Measurements from ENCODE around the gene BATF.
A peak's percentile ranks its signal among the peaks of the same experiment; 100 is the strongest.

The BATF gene

DNA sequence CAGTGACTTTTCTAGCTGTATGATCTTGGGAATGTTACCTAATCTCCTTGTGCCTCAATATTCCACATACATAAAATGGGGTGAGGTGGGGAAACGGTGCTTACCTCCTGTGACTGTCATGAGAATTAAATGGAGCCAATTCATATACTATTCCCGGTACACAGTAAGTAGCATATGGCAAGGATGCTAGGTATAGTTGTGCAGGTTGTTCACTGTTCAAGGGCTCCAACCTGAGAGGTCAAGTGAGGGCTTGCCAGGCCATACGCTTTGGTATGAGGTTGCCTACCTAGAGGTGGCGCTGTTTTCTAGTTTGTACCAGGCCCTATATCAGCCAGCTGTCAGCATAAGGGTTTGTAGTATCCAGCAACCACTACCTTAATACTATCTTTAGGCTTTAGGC lies 3.6 kb upstream of the BATF start:
- no peak overlapping the region for H3K4me3 ChIP-seq (ENCODE audit: low read length in 2 of 2)
- no peaks in the 10 kb centered on the region for H3K36me3 ChIP-seq (ENCODE audit: control insufficient read depth in 2 of 2, insufficient read depth in 2 of 2, low read length in 2 of 2)
- no peak overlapping the region for H3K27ac ChIP-seq (ENCODE audit: low read depth in 2 of 2, low read length in 2 of 2)
- no peaks in the 10 kb centered on the region for H3K9me3 ChIP-seq (ENCODE audit: control insufficient read depth in 2 of 2, low read length in 2 of 2)
- H3K4me1 ChIP-seq (ENCODE audit: control insufficient read depth in 2 of 2, insufficient read depth in 2 of 2, low read length in 2 of 2) = peaks cover 0 to 3% of the 10 kb centered on the region in 2 donors
- H3K9ac ChIP-seq (ENCODE audit: low read depth in 1 of 2, low read length in 2 of 2) = no peak overlapping the region
- no peaks in the 10 kb centered on the region for H3K27me3 ChIP-seq (ENCODE audit: control insufficient read depth in 2 of 2, insufficient read depth in 2 of 2, low read length in 2 of 2)

DNA sequence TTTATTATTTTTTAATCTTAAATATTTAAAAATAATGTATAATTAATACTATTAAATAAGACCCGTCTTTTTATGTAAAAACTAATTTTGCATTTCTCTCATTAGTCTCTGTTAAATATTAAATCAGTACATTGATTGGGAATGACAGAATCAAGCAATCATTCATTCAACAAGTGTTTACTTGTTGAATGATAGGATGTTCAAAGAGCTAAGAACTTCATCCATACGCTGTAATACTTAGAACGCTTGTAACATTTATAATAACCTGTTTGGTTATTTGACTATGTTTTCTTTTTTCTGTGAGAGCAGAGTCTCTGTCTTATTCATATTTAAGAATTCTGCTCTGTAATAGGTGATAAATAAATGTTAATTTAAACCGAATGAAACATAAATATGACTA lies 2.9 kb upstream of the BATF start:
- Histone ChIP-seq H3K27ac (ENCODE audit: low read depth in 2 of 2, low read length in 2 of 2) (no peak overlapping the region), H3K36me3 (ENCODE audit: control insufficient read depth in 2 of 2, insufficient read depth in 2 of 2, low read length in 2 of 2) (no peaks in the 10 kb centered on the region), H3K4me1 (ENCODE audit: control insufficient read depth in 2 of 2, insufficient read depth in 2 of 2, low read length in 2 of 2) (peaks cover 0 to 3% of the 10 kb centered on the region in 2 donors), H3K27me3 (ENCODE audit: control insufficient read depth in 2 of 2, insufficient read depth in 2 of 2, low read length in 2 of 2) (no peaks in the 10 kb centered on the region), H3K4me3 (ENCODE audit: low read length in 2 of 2) (no peak overlapping the region), H3K9me3 (ENCODE audit: control insufficient read depth in 2 of 2, low read length in 2 of 2) (no peaks in the 10 kb centered on the region), H3K9ac (ENCODE audit: low read depth in 1 of 2, low read length in 2 of 2) (no peak overlapping the region)

DNA sequence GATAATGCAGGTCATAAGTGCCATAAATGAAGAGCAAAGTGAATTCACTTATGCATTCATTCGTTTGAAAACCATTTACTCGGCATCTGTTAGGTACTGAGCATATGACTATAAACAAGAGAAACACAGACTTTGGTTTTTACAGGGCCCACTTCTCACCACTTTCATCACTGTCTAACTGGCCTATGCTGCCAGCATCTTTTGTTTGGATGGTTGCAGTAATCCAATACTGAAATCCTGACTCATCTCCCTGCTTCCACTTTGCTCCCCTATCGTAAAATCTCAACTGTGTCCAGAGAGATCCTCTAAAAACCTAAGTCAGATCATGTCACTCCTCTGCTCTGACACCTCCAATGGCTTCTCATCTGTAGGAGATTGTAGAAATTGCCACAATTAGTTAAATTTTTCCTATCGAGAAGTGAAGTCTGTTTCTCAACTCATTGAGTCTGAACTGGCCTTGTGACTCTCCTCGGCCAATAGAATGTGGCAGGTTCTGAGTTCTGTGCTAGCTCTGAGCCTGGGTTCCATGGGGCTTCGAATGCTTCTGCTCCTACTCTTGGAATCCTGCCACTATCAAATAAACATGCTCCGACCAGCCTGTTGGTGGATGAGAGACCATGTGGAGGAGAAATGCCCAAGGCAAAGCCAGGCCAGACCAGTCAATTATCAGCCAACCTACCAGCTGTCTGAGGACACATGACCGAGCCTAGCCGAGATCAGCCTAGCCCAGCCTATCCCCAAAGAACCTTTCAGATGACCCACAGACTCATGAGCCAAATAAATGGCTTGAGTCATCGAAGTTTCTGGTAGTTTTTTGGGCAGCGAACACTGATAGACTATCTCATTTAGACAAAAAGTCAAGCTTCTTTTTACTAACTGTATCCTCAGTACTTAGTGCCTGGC lies 2.2 kb upstream of the BATF start:
- H3K36me3 ChIP-seq (ENCODE audit: control insufficient read depth in 2 of 2, insufficient read depth in 2 of 2, low read length in 2 of 2) = no peaks in the 10 kb centered on the region
- H3K9ac ChIP-seq (ENCODE audit: low read depth in 1 of 2, low read length in 2 of 2) = no peak overlapping the region
- H3K9me3 ChIP-seq (ENCODE audit: control insufficient read depth in 2 of 2, low read length in 2 of 2) = no peaks in the 10 kb centered on the region
- H3K27me3 ChIP-seq (ENCODE audit: control insufficient read depth in 2 of 2, insufficient read depth in 2 of 2, low read length in 2 of 2) = no peaks in the 10 kb centered on the region
- H3K27ac ChIP-seq (ENCODE audit: low read depth in 2 of 2, low read length in 2 of 2) = no peak overlapping the region
- no peak overlapping the region for H3K4me3 ChIP-seq (ENCODE audit: low read length in 2 of 2)
- peaks cover 0 to 3% of the 10 kb centered on the region in 2 donors for H3K4me1 ChIP-seq (ENCODE audit: control insufficient read depth in 2 of 2, insufficient read depth in 2 of 2, low read length in 2 of 2)

DNA sequence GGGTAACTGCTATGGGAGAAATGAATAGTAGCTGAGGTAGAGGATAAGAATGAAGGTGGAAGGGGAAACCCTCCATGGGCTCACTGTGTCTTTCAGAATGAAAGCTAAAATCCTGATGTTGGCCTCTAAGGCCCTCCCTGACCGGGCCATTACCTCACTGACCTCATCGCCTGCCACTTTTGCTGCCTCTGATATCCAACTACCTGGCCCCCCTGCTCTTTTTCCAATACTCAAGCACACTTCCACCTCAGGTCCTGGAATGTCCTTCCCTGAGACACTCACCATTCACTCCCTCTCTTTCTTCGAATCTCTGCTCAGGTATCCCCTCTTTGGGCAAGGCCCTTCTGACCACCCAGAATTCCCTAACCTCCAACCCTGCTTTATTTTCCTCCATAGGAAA lies 1.4 kb upstream of the BATF start:
- Histone ChIP-seq H3K27ac (ENCODE audit: low read depth in 2 of 2, low read length in 2 of 2) (no peak overlapping the region), H3K36me3 (ENCODE audit: control insufficient read depth in 2 of 2, insufficient read depth in 2 of 2, low read length in 2 of 2) (no peaks in the 10 kb centered on the region)

DNA sequence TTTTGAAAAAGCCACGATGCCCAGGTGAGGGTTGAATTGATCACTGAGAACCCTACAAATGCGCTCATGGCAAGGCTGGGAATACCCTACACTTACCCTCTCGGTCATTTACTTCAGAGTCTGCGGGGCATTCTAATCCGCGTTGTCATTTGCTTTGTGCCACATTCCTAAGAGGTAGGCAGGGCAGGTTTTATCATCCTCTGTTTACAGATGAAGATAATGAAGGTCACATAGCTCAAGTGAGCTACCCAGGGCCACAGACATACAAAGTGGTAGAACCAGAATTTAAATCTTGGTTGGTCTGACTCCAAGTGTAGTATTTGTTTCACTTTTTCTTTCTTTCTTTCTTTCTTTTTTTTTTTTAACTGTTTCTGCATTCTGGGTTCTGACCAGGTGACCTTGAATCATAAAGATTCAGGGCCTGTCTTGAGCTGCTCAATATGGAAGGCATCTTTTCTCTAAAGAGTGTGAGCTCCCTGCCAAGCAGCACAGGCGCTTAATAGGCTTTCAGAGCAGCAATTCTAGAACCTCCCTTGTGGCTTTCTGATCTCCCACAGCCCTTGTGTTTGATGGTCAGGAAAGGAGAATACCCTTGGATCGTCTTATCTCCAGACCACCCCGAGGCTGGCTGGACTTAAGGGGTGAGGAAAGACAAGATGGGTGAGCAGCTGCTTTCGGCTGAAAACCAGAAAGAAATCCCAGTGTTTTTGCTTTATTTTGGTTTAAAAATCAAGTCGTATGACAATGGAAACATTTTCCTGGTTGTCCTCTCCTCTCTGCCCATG lies 662 bp upstream of the BATF start:
- peak overlapping the region; percentile 16 to 62 for H3K27ac ChIP-seq (ENCODE audit: low read depth in 2 of 2, low read length in 2 of 2)
- H3K36me3 ChIP-seq (ENCODE audit: control insufficient read depth in 2 of 2, insufficient read depth in 2 of 2, low read length in 2 of 2) = no peaks in the 10 kb centered on the region
- no peaks in the 10 kb centered on the region for H3K27me3 ChIP-seq (ENCODE audit: control insufficient read depth in 2 of 2, insufficient read depth in 2 of 2, low read length in 2 of 2)
- H3K9ac ChIP-seq (ENCODE audit: low read depth in 1 of 2, low read length in 2 of 2) = no peak overlapping the region
- no peaks in the 10 kb centered on the region for H3K9me3 ChIP-seq (ENCODE audit: control insufficient read depth in 2 of 2, low read length in 2 of 2)
- no peaks in the 10 kb centered on the region for H3K4me1 ChIP-seq (ENCODE audit: control insufficient read depth in 2 of 2, insufficient read depth in 2 of 2, low read length in 2 of 2)
- peak overlapping the region in 1 of 2 donors; percentile 49 for H3K4me3 ChIP-seq (ENCODE audit: low read length in 2 of 2)

More for the DNA sequence above, 1.4 kb upstream of the BATF start:
- no peaks in the 10 kb centered on the region for H3K9me3 ChIP-seq (ENCODE audit: control insufficient read depth in 2 of 2, low read length in 2 of 2)
- peaks cover 0 to 2% of the 10 kb centered on the region in 2 donors for H3K4me1 ChIP-seq (ENCODE audit: control insufficient read depth in 2 of 2, insufficient read depth in 2 of 2, low read length in 2 of 2)
- no peaks in the 10 kb centered on the region for H3K27me3 ChIP-seq (ENCODE audit: control insufficient read depth in 2 of 2, insufficient read depth in 2 of 2, low read length in 2 of 2)
- H3K9ac ChIP-seq (ENCODE audit: low read depth in 1 of 2, low read length in 2 of 2) = no peak overlapping the region
- no peak overlapping the region for H3K4me3 ChIP-seq (ENCODE audit: low read length in 2 of 2)

DNA sequence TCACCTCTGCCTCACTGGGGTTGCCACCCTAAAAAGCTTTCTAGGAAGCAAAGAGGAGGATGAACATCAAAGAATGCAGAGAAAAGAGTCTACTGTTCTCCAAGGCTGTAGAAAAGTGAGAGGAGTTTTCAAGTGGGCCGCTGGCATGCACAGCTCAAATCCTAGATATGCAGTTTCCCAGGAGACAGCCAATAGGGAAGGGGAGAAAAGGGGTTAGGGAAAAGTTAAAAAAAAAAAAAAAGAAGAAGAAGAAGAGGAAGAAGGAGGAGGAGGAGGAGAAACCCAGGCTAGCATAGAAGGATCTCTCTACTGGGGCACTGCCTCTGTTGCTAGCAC lies 682 bp downstream of the BATF start:
- H3K27me3 ChIP-seq (ENCODE audit: control insufficient read depth in 2 of 2, insufficient read depth in 2 of 2, low read length in 2 of 2) = no peaks in the 10 kb centered on the region
- H3K4me1 ChIP-seq (ENCODE audit: control insufficient read depth in 2 of 2, insufficient read depth in 2 of 2, low read length in 2 of 2) = no peaks in the 10 kb centered on the region
- H3K9me3 ChIP-seq (ENCODE audit: control insufficient read depth in 2 of 2, low read length in 2 of 2) = no peaks in the 10 kb centered on the region
- peak overlapping the region; percentile 56 to 74 for H3K4me3 ChIP-seq (ENCODE audit: low read length in 2 of 2)
- no peaks in the 10 kb centered on the region for H3K36me3 ChIP-seq (ENCODE audit: control insufficient read depth in 2 of 2, insufficient read depth in 2 of 2, low read length in 2 of 2)
- H3K27ac ChIP-seq (ENCODE audit: low read depth in 2 of 2, low read length in 2 of 2) = no peak overlapping the region
- H3K9ac ChIP-seq (ENCODE audit: low read depth in 1 of 2, low read length in 2 of 2) = peak overlapping the region; percentile 31 to 63

DNA sequence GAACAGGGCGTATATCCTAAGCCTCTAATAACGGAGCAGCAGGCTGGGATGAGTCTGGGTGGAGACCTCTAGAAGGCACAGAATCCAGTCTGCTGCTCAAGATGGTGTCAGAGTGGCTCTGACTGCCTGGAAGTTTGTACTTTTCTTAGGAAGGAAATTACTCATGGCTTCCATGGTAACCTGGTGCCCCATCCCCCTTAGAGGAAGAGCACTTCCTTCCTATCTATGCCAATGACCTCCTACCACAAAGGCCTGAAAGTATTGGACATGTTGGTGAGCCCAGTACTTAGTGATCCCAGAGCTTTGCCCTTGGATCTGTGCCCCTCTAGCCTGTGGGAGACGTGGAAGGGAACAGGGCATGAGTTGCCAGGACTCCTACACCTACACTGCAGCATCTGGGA lies 1.5 kb downstream of the BATF start:
- H3K9ac ChIP-seq (ENCODE audit: low read depth in 1 of 2, low read length in 2 of 2) = no peak overlapping the region
- no peaks in the 10 kb centered on the region for H3K27me3 ChIP-seq (ENCODE audit: control insufficient read depth in 2 of 2, insufficient read depth in 2 of 2, low read length in 2 of 2)
- peak overlapping the region in 1 of 2 donors; percentile 74 for H3K4me3 ChIP-seq (ENCODE audit: low read length in 2 of 2)
- no peaks in the 10 kb centered on the region for H3K4me1 ChIP-seq (ENCODE audit: control insufficient read depth in 2 of 2, insufficient read depth in 2 of 2, low read length in 2 of 2)
- no peak overlapping the region for H3K27ac ChIP-seq (ENCODE audit: low read depth in 2 of 2, low read length in 2 of 2)
- no peaks in the 10 kb centered on the region for H3K9me3 ChIP-seq (ENCODE audit: control insufficient read depth in 2 of 2, low read length in 2 of 2)
- H3K36me3 ChIP-seq (ENCODE audit: control insufficient read depth in 2 of 2, insufficient read depth in 2 of 2, low read length in 2 of 2) = no peaks in the 10 kb centered on the region

DNA sequence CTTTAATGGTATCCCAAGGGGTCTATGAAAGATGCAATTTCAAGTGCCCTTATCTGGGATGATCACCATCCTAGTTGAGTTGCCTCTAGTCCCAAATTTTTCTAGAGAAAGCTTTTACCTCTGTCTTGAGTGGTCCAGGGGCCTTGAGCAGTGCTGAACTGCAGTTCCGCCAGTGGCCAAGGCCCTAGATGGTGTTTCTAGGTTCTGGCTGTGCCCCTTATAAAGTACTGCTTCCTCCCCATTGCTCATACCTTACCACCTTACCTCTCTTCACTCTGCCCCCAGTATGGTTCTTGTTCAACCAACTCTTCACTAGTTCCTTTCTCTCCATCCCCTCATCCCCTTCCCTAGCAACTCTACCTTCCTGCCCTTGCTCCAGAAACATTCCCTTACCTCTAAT lies 3.7 kb downstream of the BATF start:
- no peak overlapping the region for H3K27ac ChIP-seq (ENCODE audit: low read depth in 2 of 2, low read length in 2 of 2)
- H3K27me3 ChIP-seq (ENCODE audit: control insufficient read depth in 2 of 2, insufficient read depth in 2 of 2, low read length in 2 of 2) = no peaks in the 10 kb centered on the region
- H3K4me3 ChIP-seq (ENCODE audit: low read length in 2 of 2) = no peak overlapping the region
- no peaks in the 10 kb centered on the region for H3K4me1 ChIP-seq (ENCODE audit: control insufficient read depth in 2 of 2, insufficient read depth in 2 of 2, low read length in 2 of 2)
- no peaks in the 10 kb centered on the region for H3K36me3 ChIP-seq (ENCODE audit: control insufficient read depth in 2 of 2, insufficient read depth in 2 of 2, low read length in 2 of 2)
- no peak overlapping the region for H3K9ac ChIP-seq (ENCODE audit: low read depth in 1 of 2, low read length in 2 of 2)
- H3K9me3 ChIP-seq (ENCODE audit: control insufficient read depth in 2 of 2, low read length in 2 of 2) = no peaks in the 10 kb centered on the region

DNA sequence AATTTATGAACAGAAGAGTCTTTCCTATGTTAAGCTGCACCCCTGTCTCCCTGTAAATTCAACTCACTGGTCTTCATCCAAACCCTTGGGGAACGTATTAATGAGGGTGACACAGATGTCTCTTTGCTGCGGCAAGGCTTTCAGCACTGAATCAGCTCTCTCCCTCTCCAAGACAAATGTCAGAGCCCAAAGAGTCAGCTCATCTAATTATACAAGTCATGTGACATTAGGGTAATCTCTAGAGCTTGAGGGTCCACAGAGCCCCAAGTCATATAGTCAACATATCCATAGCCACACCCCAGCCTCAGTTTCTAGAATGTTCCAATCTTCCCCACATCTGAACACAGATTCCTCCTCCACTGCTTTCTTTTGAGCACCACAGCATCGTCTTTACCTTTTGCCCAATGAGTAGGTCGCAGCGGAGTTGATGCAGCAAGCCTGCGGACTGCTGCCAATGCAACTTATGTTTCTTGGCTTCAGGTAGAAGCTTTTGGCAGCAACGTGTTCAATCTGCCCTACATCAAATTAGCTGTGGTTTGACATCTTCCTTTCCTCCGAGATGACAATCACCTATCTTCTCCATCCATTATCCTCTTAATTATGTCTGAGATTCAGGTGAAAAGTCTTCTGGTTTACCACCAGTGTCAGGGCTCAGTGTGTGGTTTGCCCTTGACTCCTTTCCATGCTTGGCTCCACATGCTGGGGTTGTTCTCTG lies 5.3 kb downstream of the BATF start:
- no peak overlapping the region for H3K4me3 ChIP-seq (ENCODE audit: low read length in 2 of 2)
- no peaks in the 10 kb centered on the region for H3K36me3 ChIP-seq (ENCODE audit: control insufficient read depth in 2 of 2, insufficient read depth in 2 of 2, low read length in 2 of 2)
- H3K9me3 ChIP-seq (ENCODE audit: control insufficient read depth in 2 of 2, low read length in 2 of 2) = no peaks in the 10 kb centered on the region
- no peaks in the 10 kb centered on the region for H3K4me1 ChIP-seq (ENCODE audit: control insufficient read depth in 2 of 2, insufficient read depth in 2 of 2, low read length in 2 of 2)
- no peaks in the 10 kb centered on the region for H3K27me3 ChIP-seq (ENCODE audit: control insufficient read depth in 2 of 2, insufficient read depth in 2 of 2, low read length in 2 of 2)
- no peak overlapping the region for H3K9ac ChIP-seq (ENCODE audit: low read depth in 1 of 2, low read length in 2 of 2)
- no peak overlapping the region for H3K27ac ChIP-seq (ENCODE audit: low read depth in 2 of 2, low read length in 2 of 2)

DNA sequence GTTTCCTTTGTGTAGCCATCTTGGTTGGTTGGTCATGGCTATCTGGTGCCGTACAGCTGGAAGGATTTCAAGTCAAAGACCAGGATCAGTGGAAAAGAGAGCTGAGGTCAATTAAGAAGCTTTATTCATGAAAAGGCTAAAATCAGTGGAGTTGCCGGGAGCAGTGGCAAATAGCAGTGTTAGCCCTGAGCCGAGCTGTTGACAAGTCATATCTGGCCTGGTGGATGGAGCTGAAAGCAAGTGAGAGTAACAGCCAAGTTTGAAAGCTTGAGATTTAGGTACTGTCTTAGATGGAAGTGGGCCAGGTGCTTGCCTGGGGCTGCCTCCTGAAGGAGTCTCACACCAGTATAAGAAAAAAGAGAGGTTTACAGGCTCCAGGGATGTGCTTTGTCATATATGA lies 9.0 kb downstream of the BATF start:
- Histone ChIP-seq H3K27me3 (ENCODE audit: control insufficient read depth in 2 of 2, insufficient read depth in 2 of 2, low read length in 2 of 2) (no peaks in the 10 kb centered on the region), H3K4me3 (ENCODE audit: low read length in 2 of 2) (no peak overlapping the region), H3K27ac (ENCODE audit: low read depth in 2 of 2, low read length in 2 of 2) (no peak overlapping the region), H3K36me3 (ENCODE audit: control insufficient read depth in 2 of 2, insufficient read depth in 2 of 2, low read length in 2 of 2) (no peaks in the 10 kb centered on the region), H3K9me3 (ENCODE audit: control insufficient read depth in 2 of 2, low read length in 2 of 2) (no peaks in the 10 kb centered on the region), H3K9ac (ENCODE audit: low read depth in 1 of 2, low read length in 2 of 2) (no peak overlapping the region), H3K4me1 (ENCODE audit: control insufficient read depth in 2 of 2, insufficient read depth in 2 of 2, low read length in 2 of 2) (no peaks in the 10 kb centered on the region)

Data from mucosa of rectum (tissue), 2 donors.